GM18867 (cell line): ENCODE results near the gene LYZ.

Source experiments
- ATAC-seq: cut with Tn5 transposase; IDR thresholded peaks from one replicate; pipeline ENCODE4 v1.9.1; 2021; ENCODE audit warnings: mild to moderate bottlenecking, moderate library complexity; ENCODE audit not compliant: unreplicated experiment

The LYZ gene

GRCh38 chr12:69383074-69383473 is 34.9 kb downstream of the LYZ start:
- no peak for ATAC-seq

DNA sequence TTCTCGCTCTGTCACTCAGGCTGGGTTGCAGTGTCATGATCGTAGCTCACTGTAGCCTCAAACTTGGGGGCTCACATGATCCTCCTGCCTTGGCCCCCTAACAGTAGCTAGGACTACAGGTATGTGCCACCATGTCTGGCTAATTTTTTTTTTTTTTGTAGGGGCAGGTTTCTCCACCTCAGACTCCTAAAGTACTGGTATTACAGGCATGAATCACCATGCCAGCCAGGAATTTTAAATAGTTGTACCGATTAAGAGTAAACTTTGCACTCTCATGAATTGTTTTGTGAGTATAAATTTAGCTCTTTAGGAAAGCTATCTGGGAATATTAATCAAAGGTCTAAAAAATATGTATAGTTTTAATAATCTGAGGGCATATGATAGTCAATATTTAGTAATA is 36.9 kb downstream of the LYZ start:
- no peak for ATAC-seq

DNA sequence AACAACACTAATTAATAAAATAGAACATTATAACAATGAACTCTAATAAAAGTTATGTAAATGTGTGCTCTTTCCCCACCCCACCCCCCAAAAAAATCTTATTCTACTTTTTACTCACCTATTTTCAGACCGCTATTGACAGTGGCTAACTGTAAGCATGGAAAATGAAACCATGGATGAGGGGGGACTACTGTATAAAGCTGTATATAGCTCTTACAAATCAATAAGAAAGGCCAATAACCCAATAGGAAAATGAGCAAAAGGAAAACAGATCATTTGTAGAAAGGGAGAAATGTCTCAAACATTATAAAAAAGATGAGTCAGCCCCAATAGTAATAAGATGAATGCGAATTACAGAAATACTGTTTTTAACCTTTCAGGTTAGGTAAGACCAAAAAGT is 38.7 kb downstream of the LYZ start:
- no peak for ATAC-seq

- ATAC-seq: no peak
Measured at GRCh38 chr12:69388371-69388770, 40.2 kb downstream of the LYZ start.

- no peak for ATAC-seq
Measured at GRCh38 chr12:69389831-69390230, 41.6 kb downstream of the LYZ start.

GRCh38 chr12:69392179-69392928 is 44.2 kb downstream of the LYZ start:
- peak; percentile 82 for ATAC-seq

DNA sequence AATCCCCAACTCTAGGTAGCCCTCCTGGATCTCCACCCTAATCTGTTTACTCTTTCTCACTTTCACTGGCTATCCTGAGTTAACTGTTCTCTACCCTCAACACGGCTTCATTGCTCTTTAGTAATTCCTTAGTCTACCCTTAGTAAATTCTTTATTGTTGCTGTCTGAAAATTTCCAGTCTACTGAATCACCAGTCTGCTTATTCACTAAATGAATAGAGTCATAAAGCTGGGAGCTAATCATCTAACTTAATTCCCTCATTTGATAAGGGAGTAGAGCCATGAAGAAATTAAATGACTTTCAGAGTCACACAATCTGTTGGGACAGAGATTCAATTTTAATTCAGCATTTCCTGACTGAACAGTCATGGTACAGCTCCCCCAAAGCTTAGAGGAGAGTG is 47.9 kb downstream of the LYZ start:
- no peak for ATAC-seq

- no peak for ATAC-seq
Measured at GRCh38 chr12:69396963-69397362, 48.8 kb downstream of the LYZ start.

DNA sequence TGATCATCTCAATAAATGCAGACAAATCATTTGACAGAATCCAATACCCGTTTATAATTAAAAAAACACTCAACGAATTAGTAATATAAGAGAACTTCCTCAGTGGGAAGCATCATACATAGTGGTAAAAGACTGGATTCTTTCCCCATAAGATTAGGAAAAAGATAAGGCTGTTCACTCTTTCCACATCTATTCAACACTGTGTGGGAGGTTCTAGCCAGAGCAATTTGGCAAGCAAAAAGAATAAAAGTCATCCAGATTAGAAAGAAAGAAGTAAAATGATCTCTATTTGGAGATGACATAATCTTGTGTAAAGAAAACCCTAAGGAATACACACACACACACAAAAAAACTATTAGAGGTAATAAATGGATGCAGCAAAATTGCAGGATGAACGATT is 49.8 kb downstream of the LYZ start:
- ATAC-seq: no peak

- ATAC-seq: no peak
Measured at GRCh38 chr12:69401940-69402339, 53.8 kb downstream of the LYZ start.
